Right forelimb (tissue), 1 donor: ENCODE results near the gene PLEKHN1.

ENCODE experiments used
- DNase-seq: peaks from one replicate; pipeline ENCODE4 v3.0.0-alpha.2; 2018

Gene PLEKHN1, protein sequence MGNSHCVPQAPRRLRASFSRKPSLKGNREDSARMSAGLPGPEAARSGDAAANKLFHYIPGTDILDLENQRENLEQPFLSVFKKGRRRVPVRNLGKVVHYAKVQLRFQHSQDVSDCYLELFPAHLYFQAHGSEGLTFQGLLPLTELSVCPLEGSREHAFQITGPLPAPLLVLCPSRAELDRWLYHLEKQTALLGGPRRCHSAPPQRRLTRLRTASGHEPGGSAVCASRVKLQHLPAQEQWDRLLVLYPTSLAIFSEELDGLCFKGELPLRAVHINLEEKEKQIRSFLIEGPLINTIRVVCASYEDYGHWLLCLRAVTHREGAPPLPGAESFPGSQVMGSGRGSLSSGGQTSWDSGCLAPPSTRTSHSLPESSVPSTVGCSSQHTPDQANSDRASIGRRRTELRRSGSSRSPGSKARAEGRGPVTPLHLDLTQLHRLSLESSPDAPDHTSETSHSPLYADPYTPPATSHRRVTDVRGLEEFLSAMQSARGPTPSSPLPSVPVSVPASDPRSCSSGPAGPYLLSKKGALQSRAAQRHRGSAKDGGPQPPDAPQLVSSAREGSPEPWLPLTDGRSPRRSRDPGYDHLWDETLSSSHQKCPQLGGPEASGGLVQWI

DNA sequence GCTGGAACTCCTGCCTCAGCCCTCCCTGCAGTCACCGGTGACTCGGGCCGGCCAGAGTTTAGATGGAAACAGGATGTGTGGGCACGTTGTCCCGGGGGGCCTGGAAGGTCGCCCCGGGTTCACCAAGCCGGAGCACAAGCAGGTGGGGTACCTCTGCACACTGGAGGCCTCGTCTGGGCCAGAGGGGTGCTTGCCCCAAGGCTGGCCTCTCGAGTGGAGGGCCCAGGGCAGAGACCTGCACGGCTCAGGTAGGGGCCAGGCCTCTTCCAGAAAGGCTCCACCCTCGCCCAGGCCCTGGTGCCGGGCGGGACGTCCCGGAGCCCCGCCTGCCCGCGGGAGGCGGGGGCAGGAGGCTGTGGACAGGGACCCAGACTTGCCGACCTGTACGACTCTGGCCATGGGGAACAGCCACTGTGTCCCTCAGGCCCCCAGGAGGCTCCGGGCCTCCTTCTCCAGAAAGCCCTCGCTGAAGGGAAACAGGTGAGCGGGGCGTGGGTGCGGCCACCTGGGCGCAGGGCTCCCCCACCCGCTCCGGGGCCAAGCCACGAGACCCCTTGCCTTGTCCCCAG, at the start of gene PLEKHN1:
TSS of gene PLEKHN1 (plus strand) at position 348 of the 569 bp plus-strand sequence. CDS start at position 398, 50 bp downstream.
- DNase-seq: no peak

DNA sequence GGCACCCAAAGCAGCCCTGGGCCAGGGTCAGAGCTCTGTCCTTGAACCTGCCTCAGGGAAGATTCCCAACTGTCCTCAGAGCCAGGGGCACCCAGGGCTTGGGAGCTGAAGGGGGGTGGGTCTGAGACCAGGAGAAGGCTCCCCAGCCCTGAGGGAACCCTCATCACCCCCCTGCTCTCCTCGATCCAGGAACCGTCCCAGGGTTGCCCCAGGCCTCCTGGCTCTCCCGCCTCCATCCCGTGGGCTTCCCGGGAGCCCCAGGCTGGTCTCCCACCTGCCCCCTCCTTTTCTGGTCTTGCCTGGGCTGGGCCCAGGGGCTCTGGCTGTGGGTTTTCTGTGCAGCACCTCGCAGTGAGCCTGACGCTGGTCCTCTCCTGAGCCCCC, 49.2 kb upstream of the PLEKHN1 start:
- no peak for DNase-seq

DNA sequence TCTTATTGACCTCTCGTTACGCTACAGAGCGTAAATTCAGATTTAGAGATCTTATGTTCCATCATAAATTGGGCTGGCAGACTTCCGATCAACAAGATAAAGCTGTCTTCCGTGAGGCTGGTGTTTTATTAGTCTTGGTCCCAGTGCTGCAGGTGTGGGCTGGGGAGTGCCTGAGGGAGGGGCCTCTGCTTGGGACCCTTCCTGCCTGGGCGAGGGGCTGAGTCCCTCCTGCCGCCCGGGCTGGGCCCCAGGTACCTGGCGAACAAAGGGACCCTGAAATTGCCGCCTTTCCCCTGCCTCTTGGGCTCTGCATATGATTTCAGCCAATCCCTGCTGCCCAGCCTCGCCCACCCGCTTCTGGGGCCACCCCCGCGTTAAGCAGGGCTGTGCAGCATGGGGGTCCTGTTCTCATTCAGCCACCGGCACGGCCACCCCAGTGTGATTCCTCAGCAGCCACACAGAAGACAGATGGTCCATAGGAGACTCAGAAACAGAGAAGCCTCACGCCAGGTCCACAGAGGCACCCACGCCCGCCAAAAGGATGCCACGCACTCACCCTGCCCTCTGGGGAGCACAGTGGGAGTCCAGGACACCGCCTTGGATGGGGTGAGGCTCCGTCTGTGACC, 48.7 kb upstream of the PLEKHN1 start:
- no peak for DNase-seq

DNA sequence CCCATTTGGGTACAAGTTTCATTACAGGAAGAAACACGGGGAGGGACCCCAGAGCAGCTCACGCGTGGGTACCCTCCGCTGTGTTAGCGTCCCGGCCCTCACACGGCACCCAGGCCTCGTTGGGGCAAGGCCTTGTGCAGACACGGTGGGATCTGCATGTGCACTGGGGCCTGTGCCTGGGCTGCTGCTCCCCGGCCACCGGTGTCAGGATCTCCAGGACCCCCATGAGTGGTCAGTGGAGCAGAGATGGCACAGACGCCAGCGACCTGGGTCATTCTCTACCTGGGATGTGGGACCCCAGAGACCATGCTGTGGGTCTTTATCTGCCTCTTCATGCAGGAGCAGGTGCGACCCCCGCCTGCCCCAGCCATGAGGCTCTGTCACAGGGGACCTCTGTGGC, 47.9 kb upstream of the PLEKHN1 start:
- DNase-seq: no peak

DNA sequence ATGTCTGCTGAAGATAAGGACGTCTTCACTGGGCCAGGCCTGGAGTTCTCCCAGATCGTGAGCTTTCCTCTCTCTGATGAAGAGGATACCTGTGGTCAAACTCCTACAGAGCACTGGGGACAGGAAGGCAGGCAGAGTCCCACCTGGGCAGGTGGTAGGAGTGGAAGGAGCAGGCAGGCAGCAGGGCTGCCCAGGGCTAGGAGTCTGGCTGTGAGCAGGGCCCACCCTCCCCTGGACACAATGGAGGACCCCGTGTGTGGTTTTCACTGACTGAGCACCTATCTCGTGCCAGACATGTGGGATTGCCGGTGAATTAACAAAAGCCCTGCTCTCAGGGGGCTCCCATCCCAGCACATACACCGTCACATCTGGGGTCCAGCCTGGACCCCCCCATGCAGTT, 47.4 kb upstream of the PLEKHN1 start:
- DNase-seq: no peak

DNA sequence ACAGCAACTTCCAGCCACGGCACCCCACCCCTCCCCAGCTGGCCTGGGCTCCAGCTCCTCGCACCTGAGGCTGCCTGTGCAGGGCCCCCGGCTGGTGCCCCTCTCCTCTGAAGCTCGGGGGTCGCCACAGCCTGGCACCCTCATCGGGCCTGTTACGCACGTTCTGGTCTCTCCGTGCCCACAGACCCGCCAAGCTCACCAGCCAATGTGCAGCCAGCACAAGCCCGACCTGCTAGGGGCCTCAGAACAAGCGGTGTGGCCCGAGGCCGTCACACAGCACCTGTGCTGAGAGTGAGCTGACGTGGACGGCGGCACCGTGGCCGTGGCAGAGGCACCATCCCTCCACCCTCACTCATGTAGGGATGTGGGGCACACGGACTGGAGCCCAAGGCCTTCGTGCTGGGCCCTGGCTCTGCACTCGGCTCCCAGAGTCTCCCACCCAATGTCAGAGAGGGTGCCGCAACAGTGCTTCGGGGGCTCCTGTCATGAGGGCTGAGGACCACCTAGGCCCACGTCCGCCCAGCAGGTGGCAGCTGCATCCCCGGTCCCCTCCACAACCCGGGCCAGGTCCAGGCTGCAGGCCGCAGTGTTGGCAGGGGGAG, 46.9 kb upstream of the PLEKHN1 start:
- no peak for DNase-seq

DNA sequence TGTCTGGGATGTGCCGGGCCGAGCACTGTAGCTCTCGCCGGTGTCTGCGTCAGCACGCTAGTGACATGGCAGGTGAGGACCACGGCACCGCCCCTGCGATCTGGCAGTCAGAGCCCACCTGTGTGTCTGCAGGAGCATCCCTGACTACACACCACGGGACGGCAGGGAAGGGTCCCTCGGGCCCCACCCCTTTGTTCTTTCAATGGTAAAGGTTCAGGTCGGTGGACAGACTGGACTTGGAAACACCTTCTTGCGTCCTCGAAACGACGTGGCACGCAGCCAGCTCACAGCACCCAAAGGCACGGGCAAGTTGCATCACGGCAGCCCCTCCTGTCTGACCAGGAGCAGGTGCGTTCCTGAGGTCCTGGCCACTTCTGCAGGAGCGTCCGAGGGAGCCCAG, 46.3 kb upstream of the PLEKHN1 start:
- no peak for DNase-seq

DNA sequence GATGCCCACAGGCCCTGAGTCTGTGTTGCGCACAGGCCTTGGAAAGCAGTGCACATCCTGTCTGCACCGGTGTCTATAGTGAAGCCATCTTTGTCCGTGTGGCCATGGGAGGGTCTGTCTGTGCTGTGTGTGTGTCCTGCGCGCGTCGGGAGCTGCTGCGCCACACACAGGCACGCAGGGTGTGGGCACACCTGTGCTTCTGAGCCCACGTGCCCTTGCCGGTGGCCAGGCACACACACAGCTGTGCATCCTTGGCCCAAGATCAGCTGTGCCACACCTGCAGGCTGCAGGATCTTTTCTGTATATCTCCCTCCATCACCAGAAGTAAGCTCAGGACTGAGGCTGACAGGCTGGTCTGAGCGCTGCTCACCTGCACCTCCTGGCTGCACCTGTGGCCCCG, 45.8 kb upstream of the PLEKHN1 start:
- DNase-seq: no peak

DNA sequence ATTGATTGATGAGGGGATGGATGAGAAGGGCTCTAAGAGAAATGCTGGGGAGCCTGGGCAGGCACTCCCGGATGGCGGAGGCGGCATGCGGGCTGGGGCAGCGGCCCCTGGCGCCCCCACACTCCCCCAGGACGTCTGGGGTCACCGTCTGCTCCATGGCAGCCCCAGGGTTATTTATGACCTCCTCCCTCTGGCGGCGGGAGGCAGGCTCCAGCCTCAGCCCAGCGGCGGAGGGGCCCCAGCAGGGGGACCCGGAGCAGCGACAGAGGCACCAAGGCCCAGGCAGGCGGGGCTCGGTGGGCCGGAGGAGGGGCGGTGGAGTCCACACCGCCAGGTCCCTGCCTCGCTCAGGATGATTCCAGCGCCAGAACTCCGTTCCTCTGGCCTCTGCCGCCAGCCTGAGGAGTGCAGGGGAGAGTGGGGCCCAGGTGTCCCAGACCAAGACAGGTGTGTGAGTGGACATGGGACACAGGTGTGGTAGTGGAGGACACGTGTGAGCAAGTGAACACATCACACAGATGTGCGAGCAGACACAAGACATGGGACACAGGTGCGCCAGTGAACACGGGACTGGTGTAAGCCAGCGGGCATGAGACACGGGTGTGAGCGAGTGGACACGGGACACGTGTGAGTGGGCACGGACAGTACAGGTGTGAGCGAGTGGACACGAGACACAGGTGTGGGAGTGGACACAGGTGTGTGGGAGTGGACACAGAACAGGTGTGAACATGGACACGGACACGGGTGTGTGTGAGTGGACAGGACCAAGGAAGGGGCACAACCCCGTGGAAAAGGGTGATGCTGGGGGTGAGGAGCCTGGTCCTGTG, 45.1 kb upstream of the PLEKHN1 start:
- DNase-seq: peak; percentile 86

DNA sequence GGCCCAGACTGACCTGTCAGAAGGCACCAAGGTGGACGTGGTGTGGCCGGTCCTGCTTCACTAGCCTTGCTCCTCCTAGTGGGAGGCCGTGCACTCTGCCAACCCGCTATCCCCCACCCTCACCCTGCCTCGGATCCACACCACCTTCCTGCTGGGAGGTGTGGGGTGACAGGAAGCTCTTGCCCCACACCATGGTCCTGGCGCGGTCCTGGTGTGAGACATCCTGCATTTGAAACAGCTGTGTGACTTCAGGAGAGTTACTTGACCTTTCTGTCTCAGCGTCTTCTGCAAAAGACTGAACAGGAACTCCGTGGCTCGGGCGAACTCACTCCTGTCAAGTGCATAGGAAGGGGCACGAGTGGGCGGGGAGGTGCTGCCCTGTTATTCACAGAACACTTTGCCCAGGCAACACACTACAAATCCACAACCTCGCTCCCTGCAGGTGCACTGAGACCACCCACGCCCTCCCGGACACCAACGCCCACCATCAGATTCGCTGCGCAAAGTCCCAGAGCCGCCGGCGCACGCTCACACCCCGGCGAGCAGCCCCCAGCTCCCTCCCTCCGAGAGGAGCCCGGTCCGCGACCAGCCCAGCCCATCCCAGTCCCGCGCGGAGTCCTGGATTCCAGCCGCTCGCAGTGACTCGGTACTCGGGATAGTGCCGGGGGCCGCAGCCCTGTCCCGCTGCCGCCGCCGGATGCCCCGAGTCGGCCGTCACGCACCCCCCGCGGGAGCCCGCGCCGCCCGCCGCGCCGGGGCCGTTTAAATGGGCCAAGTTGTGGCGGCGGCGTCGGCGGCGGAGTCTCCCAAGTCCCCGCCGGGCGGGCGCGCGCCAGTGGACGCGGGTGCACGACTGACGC, 42.9 kb upstream of the PLEKHN1 start, which contains the start of gene SAMD11:
TSS of gene SAMD11 (plus strand) at position 793 of the 860 bp plus-strand sequence. CDS start 509 bp downstream, outside the sequence.
- DNase-seq: peak; percentile 92

DNA sequence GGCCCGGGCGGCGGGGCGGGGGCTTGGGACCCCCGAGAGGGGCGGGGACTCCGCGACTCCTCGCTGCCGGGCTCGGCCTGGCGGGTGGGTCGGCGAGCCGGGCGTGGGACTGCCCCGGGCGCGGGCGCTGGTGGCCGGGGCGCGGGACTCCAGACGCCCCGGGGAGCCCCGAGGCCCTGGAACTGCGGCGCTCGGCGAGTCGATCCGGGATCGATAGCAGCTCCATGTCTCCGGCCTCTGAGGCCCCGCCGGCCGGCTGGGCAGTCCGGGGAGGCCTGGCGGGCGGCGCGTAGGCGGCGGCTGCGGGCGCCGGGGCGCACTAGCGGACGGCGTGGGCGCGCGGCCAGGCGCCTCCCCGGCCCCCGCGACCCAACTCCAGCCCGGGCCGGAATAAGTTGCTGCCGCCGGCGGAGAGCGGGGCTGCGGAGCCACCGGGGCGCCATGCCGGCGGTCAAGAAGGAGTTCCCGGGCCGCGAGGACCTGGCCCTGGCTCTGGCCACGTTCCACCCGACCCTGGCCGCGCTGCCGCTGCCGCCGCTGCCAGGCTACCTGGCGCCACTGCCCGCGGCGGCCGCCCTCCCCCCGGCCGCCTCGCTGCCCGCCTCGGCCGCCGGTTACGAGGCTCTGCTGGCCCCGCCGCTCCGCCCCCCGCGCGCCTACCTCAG, 42.2 kb upstream of the PLEKHN1 start:
- no peak for DNase-seq

DNA sequence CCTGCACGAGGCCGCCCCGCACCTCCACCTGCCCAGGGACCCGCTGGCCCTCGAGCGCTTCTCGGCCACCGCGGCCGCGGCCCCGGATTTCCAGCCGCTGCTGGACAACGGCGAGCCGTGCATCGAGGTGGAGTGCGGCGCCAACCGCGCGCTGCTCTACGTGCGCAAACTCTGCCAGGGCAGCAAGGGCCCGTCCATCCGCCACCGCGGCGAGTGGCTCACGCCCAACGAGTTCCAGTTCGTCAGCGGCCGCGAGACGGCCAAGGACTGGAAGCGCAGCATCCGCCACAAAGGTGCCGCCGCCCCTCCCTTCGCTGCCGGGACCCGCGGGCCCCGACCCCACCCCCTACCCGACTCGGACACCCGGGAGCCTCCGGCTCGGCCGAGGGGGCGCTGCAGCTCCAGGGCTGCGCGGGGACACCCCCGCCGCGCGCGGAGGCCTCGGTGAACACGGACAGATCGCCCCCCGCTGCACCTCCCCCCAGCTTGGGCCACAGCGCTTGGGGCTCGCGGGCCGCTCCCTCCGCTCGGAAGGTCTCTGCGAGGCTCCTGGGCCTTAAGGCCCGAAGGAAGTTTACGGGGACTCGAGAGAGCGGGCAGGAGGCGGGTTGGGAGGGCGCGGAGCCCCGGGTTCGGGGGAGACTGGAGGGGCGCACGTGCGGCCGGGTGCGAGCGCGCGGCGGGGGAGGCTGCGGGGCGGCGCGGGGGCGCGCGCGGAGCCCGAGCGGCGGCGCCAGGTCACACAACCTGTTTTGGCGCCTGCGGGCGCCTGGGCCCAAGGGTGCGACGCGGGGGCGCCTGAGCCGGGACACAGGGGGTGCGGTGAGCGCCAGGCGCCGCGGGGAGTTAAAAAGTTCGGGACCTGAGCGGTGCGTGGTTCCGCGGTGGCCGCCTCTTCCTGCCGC, 41.4 kb upstream of the PLEKHN1 start:
- peak; percentile 75 for DNase-seq

DNA sequence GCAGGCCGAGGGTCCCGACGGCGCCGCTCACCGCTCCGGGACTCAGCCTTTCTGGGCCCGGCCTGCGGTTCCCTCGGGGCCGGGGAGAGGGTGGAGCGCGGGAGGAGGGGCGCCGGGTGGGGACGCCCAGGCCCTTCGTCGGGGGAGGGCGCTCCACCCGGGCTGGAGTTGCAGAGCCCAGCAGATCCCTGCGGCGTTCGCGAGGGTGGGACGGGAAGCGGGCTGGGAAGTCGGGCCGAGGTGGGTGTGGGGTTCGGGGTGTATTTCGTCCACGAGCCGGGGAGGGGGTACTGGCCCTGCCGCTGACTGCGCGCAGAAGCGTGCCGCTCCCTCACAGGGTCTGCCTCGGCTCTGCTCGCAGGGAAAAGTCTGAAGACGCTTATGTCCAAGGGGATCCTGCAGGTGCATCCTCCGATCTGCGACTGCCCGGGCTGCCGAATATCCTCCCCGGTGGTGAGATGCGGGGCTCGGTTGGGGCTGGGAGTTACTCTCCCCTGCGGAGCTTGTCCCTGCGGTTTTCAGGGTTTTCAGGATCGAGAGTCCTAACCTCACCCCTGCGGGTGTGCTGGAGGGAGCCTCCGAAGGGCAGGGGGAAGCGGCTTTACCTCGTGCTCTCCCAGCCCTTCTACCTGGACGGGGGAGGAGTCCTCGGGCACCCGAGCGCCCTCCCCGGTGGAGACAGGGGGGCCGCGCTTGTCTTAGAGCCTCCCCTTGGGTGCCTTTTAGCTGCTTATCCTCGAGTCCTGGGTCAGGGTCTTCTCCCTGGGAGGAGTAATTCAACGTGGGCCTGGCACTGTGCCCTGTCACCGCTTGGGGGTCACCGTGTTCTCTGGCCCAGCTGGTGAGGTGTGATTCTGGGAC, 40.5 kb upstream of the PLEKHN1 start:
- DNase-seq: peak; percentile 71

DNA sequence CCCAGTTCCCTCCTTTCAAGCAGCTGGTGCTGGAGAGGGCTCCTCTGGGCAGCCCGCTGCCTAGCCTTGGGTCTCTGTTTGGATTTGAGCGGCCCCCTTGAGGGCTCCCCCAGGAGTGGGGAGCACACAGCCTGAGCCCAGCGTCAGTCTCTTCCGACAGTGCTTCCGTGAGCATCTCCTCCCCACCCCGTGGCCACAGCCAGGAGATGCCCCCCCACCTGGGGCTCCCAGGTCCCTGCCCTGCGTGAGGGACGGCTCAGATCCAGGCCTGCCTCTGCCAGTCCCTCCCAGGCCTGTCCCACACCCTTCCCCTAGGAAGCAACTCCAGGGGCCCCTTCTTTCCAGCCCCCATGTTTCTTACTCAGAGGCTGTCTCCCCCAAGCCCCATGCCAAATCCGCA, 39.0 kb upstream of the PLEKHN1 start:
- DNase-seq: no peak

DNA sequence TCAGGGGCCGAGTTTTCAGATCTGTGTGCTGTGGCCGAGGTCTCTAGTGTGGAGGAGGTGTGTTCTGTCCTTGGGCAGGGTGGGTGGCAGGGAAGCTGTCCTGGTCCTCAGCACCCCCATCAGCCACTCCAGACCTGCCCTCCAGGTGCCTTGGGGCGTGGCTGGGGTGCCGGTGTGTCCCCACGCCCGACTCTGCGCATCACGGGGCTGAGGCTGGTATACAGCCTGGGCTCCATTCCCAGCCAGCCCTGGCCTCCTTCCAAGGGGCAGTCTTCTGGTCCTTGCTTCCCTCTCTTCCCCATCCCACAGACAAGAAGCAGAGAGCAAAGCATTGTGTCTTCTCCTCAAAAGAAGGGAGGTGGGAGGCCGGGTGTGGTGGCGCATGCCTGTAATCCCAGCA, 38.5 kb upstream of the PLEKHN1 start:
- no peak for DNase-seq

DNA sequence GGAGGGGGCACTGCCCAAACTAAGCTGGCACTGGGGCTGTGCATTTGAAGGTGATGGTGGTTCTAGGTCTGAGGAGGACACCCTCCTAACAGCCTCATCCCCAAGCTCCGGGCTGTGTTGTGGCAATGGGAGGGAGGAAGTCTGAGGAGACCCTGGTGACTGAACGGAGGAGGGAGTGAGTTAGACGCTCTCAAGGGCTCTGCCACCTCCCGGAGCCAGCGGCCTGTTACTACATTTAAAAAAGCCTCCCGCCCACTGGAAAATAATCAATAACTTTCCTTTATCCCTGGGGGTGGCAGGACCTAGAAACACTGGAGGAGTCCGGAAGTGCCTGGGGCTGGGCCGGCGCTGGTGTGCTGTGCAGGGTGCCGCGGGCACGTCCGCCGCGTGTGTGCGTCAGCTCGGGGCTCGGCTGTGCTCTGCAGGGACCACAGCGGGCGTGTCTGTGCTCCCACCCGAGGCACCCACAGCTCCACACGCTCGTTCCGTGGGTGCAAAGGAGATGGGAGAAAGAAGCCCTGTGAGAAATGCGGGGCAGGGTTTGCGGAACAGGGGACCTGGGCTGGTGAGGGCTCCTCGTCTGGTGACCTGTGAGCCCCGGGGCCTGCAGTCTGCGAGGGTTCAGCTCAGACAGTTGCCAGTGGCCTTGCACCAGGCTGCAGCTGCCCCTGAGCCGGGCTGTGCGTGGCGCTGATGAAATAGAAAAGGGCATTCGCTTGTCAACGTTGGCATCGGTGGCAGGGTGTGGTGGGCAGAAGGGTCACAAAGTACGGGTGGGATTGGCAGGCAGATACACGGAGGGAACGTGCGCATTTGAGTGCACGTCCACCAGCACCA, 37.2 kb upstream of the PLEKHN1 start:
- DNase-seq: no peak
